Measurements from ENCODE around the gene TRAF6.

The TRAF6 gene

GRCh38 chr11:36532941-36533601 lies 23.0 kb upstream of the TRAF6 start:
- no peaks in the 10 kb centered on the region for H3K79me2 ChIP-seq (ENCODE audit: insufficient read depth, low read length)
- no peak overlapping the region for H3K27ac ChIP-seq (ENCODE audit: low read length)
- no peaks in the 10 kb centered on the region for H3K36me3 ChIP-seq (ENCODE audit: insufficient read depth, low read length)
- no peak overlapping the region for H3K4me3 ChIP-seq (ENCODE audit: low read depth in 1 of 2, low read length in 2 of 2)
- H4K20me1 ChIP-seq (ENCODE audit: insufficient read depth, low read length) = no peaks in the 10 kb centered on the region
- no peak overlapping the region for H3K4me2 ChIP-seq (ENCODE audit: insufficient read depth, low read length)
- no peaks in the 10 kb centered on the region for H3K27me3 ChIP-seq (ENCODE audit: insufficient read depth, low read length, poor library complexity)
- no peak overlapping the region for H3K9ac ChIP-seq (ENCODE audit: low read depth, low read length)
- DNase-seq (no peak), ATAC-seq (ENCODE audit: insufficient read depth, low read depth) (no peak)
- no peak overlapping the region for H2AFZ ChIP-seq (ENCODE audit: low read depth, low read length)
- H3K9me3 ChIP-seq (ENCODE audit: insufficient read depth, low read length, severe bottlenecking) = no peaks in the 10 kb centered on the region
- TF ChIP-seq EZH2 (IDR thresholded peaks at IDR 0.05; ENCODE audit: borderline replicate concordance, low read depth, low read length, severe bottlenecking) (no peak), CTCF (IDR thresholded peaks at IDR 0.05; ENCODE audit: borderline replicate concordance, extremely low read depth, low read length, poor library complexity, severe bottlenecking) (no peak)
- H3K4me1 ChIP-seq (ENCODE audit: insufficient read depth, low read length) = no peaks in the 10 kb centered on the region

DNA sequence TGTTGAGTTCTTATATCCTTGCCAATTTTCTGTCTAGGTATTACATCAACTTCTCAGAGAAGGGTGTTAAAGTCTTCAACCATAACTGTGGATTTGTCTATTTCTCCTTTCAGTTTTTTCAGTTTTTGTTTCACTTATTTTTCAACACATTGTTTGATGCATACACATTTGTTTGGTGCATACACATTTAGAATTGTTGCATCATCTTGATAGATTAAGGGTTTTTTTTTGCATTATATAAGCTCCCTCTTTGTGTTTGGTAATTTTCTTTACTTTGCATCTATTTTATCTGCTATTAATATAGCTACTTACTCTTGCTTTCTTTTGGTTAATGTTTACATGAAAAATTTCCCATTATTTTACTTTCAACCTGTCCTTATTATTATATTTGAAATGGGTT lies 20.8 kb upstream of the TRAF6 start:
- H3K4me2 ChIP-seq (ENCODE audit: insufficient read depth, low read length) = no peak overlapping the region
- H3K36me3 ChIP-seq (ENCODE audit: insufficient read depth, low read length) = no peaks in the 10 kb centered on the region
- no peaks in the 10 kb centered on the region for H3K27me3 ChIP-seq (ENCODE audit: insufficient read depth, low read length, poor library complexity)
- H3K27ac ChIP-seq (ENCODE audit: low read length) = no peak overlapping the region
- no peak for DNase-seq
- H3K79me2 ChIP-seq (ENCODE audit: insufficient read depth, low read length) = no peaks in the 10 kb centered on the region
- no peak overlapping the region for H2AFZ ChIP-seq (ENCODE audit: low read depth, low read length)
- H3K4me3 ChIP-seq (ENCODE audit: low read depth in 1 of 2, low read length in 2 of 2) = no peak overlapping the region
- no peaks in the 10 kb centered on the region for H3K4me1 ChIP-seq (ENCODE audit: insufficient read depth, low read length)
- H4K20me1 ChIP-seq (ENCODE audit: insufficient read depth, low read length) = no peaks in the 10 kb centered on the region
- ATAC-seq (ENCODE audit: insufficient read depth, low read depth) = no peak
- H3K9me3 ChIP-seq (ENCODE audit: insufficient read depth, low read length, severe bottlenecking) = no peaks in the 10 kb centered on the region
- no peak for TF ChIP-seq EZH2 (IDR thresholded peaks at IDR 0.05; ENCODE audit: borderline replicate concordance, low read depth, low read length, severe bottlenecking)
- no peak for TF ChIP-seq CTCF (IDR thresholded peaks at IDR 0.05; ENCODE audit: borderline replicate concordance, extremely low read depth, low read length, poor library complexity, severe bottlenecking)
- H3K9ac ChIP-seq (ENCODE audit: low read depth, low read length) = no peak overlapping the region

DNA sequence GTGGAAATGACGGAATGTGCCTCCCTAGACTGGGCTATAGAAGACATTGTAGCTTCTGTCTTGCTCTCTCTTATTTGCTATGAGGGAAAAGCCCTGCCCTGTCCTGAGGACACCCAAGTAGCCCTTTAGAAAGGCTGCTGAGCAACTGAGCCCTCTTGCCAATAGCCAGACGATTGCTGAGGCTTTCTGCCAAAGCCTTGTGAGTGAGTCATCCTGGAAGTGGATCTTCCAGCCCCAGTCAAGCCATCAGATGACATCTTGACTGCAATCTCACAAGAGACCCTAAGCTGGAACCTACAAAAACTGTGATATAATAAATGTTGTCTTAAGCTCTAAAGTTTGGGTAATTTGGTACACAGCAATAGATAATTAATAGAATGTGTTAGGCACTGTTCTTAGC lies 3.9 kb upstream of the TRAF6 start:
- peaks cover 5% of the 10 kb centered on the region; the same call in 1 of the 2 replicates for H3K36me3 ChIP-seq (ENCODE audit: insufficient read depth, low read length)
- peaks cover 7% of the 10 kb centered on the region for H4K20me1 ChIP-seq (ENCODE audit: insufficient read depth, low read length)
- no peak for DNase-seq

More for the DNA sequence above, 3.9 kb upstream of the TRAF6 start:
- no peak overlapping the region for H3K9ac ChIP-seq (ENCODE audit: low read depth, low read length)
- TF ChIP-seq EZH2 (IDR thresholded peaks at IDR 0.05; ENCODE audit: borderline replicate concordance, low read depth, low read length, severe bottlenecking) (no peak), CTCF (IDR thresholded peaks at IDR 0.05; ENCODE audit: borderline replicate concordance, extremely low read depth, low read length, poor library complexity, severe bottlenecking) (no peak)
- no peak overlapping the region for H3K4me2 ChIP-seq (ENCODE audit: insufficient read depth, low read length)
- no peak for ATAC-seq (ENCODE audit: insufficient read depth, low read depth)
- H3K4me1 ChIP-seq (ENCODE audit: insufficient read depth, low read length) = peaks cover 15% of the 10 kb centered on the region
- no peak overlapping the region for H3K27ac ChIP-seq (ENCODE audit: low read length)
- peaks cover 15% of the 10 kb centered on the region for H3K79me2 ChIP-seq (ENCODE audit: insufficient read depth, low read length)
- no peak overlapping the region for H3K4me3 ChIP-seq (ENCODE audit: low read depth in 1 of 2, low read length in 2 of 2)
- no peaks in the 10 kb centered on the region for H3K27me3 ChIP-seq (ENCODE audit: insufficient read depth, low read length, poor library complexity)
- no peak overlapping the region for H2AFZ ChIP-seq (ENCODE audit: low read depth, low read length)
- no peaks in the 10 kb centered on the region for H3K9me3 ChIP-seq (ENCODE audit: insufficient read depth, low read length, severe bottlenecking)
